Naive thymus-derived CD4-positive, alpha-beta T cell (primary cell): ENCODE measurements around the gene FLT4. TPM values are rescaled to one million over a fixed set of nuclear protein-coding genes. Genes with fewer than 3 reads are reported as not detected.
"Not testable (repeated sequence)": the region's sequence is repeated elsewhere in the genome, so short reads cannot be mapped to it uniquely, and the experiment has no call there.

Source experiments
- ATAC-seq: fragments of 150-1000 bp; cut with Tn5 transposase; 2 replicates; pipeline ENCODE4 v1.10.0; 2021; ENCODE audit warnings: mild to moderate bottlenecking, moderate library complexity
- CTCF ChIA-PET: fragments of 350-600 bp; sonication (Branson Sonifier 250); formaldehyde crosslinking; loops from one replicate; lab custom pipeline; 2021; ENCODE audit warnings: antibody characterized with exemption; lab: Charles Lee
- POLR2A ChIA-PET: fragments of 350-600 bp; sonication (Branson Sonifier 250); formaldehyde crosslinking; loops from one replicate; lab custom pipeline; 2021; ENCODE audit warnings: antibody characterized with exemption, inconsistent platforms; lab: Charles Lee
- DNase-seq, 9 donors: peaks; one replicate each; pipeline versions ENCODE4 v3.0.0 to v3.0.0-alpha.2; 2020 to 2022; ENCODE audit warnings: mixed read lengths in 1 of 9
- H3K27ac ChIP-seq: one replicate; pipeline ENCODE4 v1.7.0; 2013; ENCODE audit warnings: mild to moderate bottlenecking, low read depth, low read length, moderate library complexity
- H3K27me3 ChIP-seq, 2 donors: one replicate each; pipeline ENCODE4 v1.7.0; 2013; ENCODE audit warnings: low read length in 2 of 2, mild to moderate bottlenecking in 2 of 2, moderate library complexity in 2 of 2; ENCODE audit not compliant: control insufficient read depth in 2 of 2, insufficient read depth in 2 of 2
- H3K36me3 ChIP-seq, 3 experiments: 1 replicate in 2 of 3; 2 replicates in 1 of 3; pipeline ENCODE4 v1.7.0; 2013; ENCODE audit warnings: low read length in 3 of 3, mild to moderate bottlenecking in 3 of 3, moderate library complexity in 1 of 3; ENCODE audit not compliant: insufficient read depth in 3 of 3, control insufficient read depth in 2 of 3
- H3K4me1 ChIP-seq, 2 donors: one replicate each; pipeline ENCODE4 v1.7.0; 2013; ENCODE audit warnings: low read length in 2 of 2, mild to moderate bottlenecking in 2 of 2, moderate library complexity in 1 of 2; ENCODE audit not compliant: control insufficient read depth in 2 of 2, insufficient read depth in 2 of 2
- H3K4me3 ChIP-seq: 2 replicates; pipeline ENCODE4 v1.7.0; 2013; ENCODE audit warnings: mild to moderate bottlenecking, low read length
- H3K9me3 ChIP-seq, 3 experiments: 1 replicate in 2 of 3; 2 replicates in 1 of 3; pipeline ENCODE4 v1.7.0; 2013; ENCODE audit warnings: low read length in 3 of 3; ENCODE audit not compliant: control insufficient read depth in 2 of 3
- H3K27ac Mint-ChIP-seq, 9 donors: one replicate each; pipeline ENCODE4 v1.8.0; 2020 to 2022; ENCODE audit warnings: mixed read lengths in 9 of 9, mild to moderate bottlenecking in 8 of 9, moderate library complexity in 5 of 9, inconsistent platforms in 2 of 9
- H3K27me3 Mint-ChIP-seq, 5 donors: one replicate each; pipeline ENCODE4 v1.8.0; 2021 to 2022; ENCODE audit warnings: mixed read lengths in 5 of 5, mild to moderate bottlenecking in 1 of 5
- H3K36me3 Mint-ChIP-seq, 5 donors: one replicate each; pipeline ENCODE4 v1.8.0; 2020 to 2022; ENCODE audit warnings: mixed read lengths in 5 of 5, mild to moderate bottlenecking in 3 of 5, inconsistent platforms in 1 of 5
- H3K4me1 Mint-ChIP-seq, 7 donors: one replicate each; pipeline ENCODE4 v1.8.0; 2020 to 2022; ENCODE audit warnings: mixed read lengths in 7 of 7, mild to moderate bottlenecking in 3 of 7, inconsistent platforms in 1 of 7
- H3K4me3 Mint-ChIP-seq, 10 donors: one replicate each; pipeline ENCODE4 v1.8.0; 2020 to 2022; ENCODE audit warnings: mild to moderate bottlenecking in 10 of 10, mixed read lengths in 10 of 10, moderate library complexity in 6 of 10, inconsistent platforms in 2 of 10
- H3K9me3 Mint-ChIP-seq, 11 donors: one replicate each; pipeline ENCODE4 v1.8.0; 2020 to 2022; ENCODE audit warnings: mixed read lengths in 11 of 11, mild to moderate bottlenecking in 4 of 11, inconsistent platforms in 1 of 11, moderate library complexity in 1 of 11
- intact Hi-C, 2 donors: fragments of 100-400 bp; cut with micrococcal nuclease; formaldehyde crosslinking; loops; one replicate each; pipeline ENCODE4 v1.15.1; 2023
- polyA plus RNA-seq, 2 donors: library from polyadenylated mRNA; unstranded; fragments of 300-500 nt; fragmentation: Illumina TruSeq; gene quantifications; one replicate each; pipeline ENCODE4 v1.2.3, GENCODE V29; 2021
- total RNA-seq, 6 experiments: library from RNA in 5 of 6; stranded (reverse) in 5 of 6; gene quantifications; 1 replicate in 5 of 6; 2 replicates in 1 of 6; pipeline ENCODE4 v1.2.3 and lab custom pipeline; 2021 to 2026

Gene FLT4
- total and polyA plus RNA-seq, 7 experiments from 2014 or later, result 0.53 to 6.0 (median 2.3) TPM

DNA sequence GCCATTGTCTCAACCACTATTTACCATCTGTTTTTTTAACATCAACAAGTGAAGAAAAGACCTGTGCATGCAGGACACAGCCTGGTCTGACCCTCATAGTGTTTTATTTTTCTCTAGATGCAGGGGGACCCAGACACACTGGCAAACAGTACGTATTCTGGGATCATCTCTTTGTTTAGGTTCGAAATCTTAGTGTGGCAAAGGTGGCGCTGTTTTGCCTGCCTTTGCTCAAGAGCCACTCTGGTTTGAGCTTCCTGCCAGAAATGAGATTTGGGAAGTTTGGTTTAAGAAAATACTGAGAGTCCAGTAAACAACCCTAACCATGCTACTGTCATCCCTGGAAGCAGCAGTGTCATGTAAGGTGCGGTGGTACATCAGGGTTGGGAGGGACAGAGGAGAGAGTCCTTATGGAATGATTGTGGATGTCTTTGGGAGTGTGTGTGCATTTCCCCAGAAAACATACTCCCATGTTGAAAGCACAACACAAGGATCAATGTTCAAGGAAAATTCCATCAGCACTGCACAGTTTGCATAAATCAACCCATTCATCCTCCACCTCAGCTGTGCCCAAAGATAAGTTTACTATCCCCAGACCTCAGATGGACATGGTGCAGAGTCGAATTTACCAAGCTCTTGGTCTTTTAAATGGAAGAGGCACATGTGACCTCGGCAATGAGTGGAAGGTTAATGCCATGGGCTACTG, 34.0 kb upstream of the FLT4 start:
- Histone ChIP-seq H3K27ac (peak overlapping the region; percentile 46), H3K4me1 (peaks cover 5 to 48% of the 10 kb centered on the region in 2 donors), H3K36me3 (no peaks in the 10 kb centered on the region), H3K9me3 (no peaks in the 10 kb centered on the region), H3K4me3 (no peak overlapping the region), H3K27me3 (no peaks in the 10 kb centered on the region)
- no peak for ATAC-seq
- peaks cover 0 to 2% (median 0%) of the 10 kb centered on the region in 11 donors for H3K9me3 Mint-ChIP-seq
- peaks cover 4 to 59% (median 46%) of the 10 kb centered on the region in 7 donors for H3K4me1 Mint-ChIP-seq
- H3K36me3 Mint-ChIP-seq, result peaks cover 0 to 3% (median 0%) of the 10 kb centered on the region in 5 donors
- DNase-seq, result peak in 1 of 9 donors; percentile 23
- peak overlapping the region in 9 of 10 donors; percentile 36 to 77 (median 65) for H3K4me3 Mint-ChIP-seq
- ChIA-PET CTCF (interaction anchor here (1.0 to 3.9 kb wide), 6 partner anchors 9 to 36 kb away, joined by 3 to 43 read pairs (median 4); no protein-coding TSS in a partner anchor), POLR2A (interaction anchor here (0.6 to 1.6 kb wide), 3 partner anchors 34 to 148 kb away, joined by 3 to 6 read pairs (median 4); no protein-coding TSS in a partner anchor)
- peak overlapping the region in 8 of 9 donors; percentile 81 to 98 (median 92) for H3K27ac Mint-ChIP-seq
- intact Hi-C loops, result loop anchor here in 1 of 2 donors (10.0 kb wide), 2 partner anchors 151 to 189 kb away; partner anchors contain the start of gene CNOT6
- peaks cover 0 to 2% (median 0%) of the 10 kb centered on the region in 5 donors for H3K27me3 Mint-ChIP-seq

DNA sequence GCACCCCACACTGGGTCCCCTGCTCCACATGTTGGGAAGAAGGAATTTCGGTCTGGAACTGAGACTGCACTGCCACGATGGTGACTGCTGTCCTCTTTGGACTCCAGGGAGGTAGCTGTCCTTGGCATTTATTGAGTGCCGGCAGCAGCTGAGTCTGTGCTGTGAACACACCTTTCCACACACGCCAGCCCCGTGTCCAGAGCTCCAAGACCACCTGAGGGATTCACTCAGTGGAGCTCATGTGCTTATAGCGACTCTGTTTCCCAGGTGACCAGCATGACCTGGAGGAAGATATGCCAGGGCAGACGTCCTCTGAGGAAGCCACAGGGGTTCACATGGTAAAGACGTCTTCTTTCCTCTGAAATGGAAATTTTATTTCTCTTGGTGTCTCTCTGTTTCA, 33.2 kb upstream of the FLT4 start:
- no peak for DNase-seq
- no peak for ATAC-seq
- Mint-ChIP-seq H3K4me3 (peak overlapping the region in 3 of 10 donors; percentile 6 to 65 (median 57)), H3K4me1 (peaks cover 3 to 55% (median 43%) of the 10 kb centered on the region in 7 donors), H3K9me3 (peaks cover 0 to 2% (median 0%) of the 10 kb centered on the region in 11 donors), H3K27me3 (peaks cover 0 to 4% (median 0%) of the 10 kb centered on the region in 5 donors), H3K36me3 (peaks cover 0 to 3% (median 0%) of the 10 kb centered on the region in 5 donors), H3K27ac (peak overlapping the region in 8 of 9 donors; percentile 81 to 98 (median 92))
- H3K4me1 ChIP-seq, result peaks cover 3 to 40% of the 10 kb centered on the region in 2 donors
- intact Hi-C loops, result loop anchor here in 1 of 2 donors (10.0 kb wide), 2 partner anchors 152 to 188 kb away; partner anchors contain the start of gene CNOT6
- no peaks in the 10 kb centered on the region for H3K9me3 ChIP-seq
- H3K36me3 ChIP-seq, result no peaks in the 10 kb centered on the region
- ChIA-PET POLR2A (interaction anchor here (1.6 kb wide), 1 partner anchor 35 kb away, joined by 3 read pairs; no protein-coding TSS in a partner anchor), CTCF (interaction anchor here (1.3 kb wide), 1 partner anchor 9 kb away, joined by 3 read pairs; no protein-coding TSS in a partner anchor)
- no peaks in the 10 kb centered on the region for H3K27me3 ChIP-seq
- H3K4me3 ChIP-seq, result no peak overlapping the region
- no peak overlapping the region for H3K27ac ChIP-seq

- intact Hi-C loops, result loop anchor here in 1 of 2 donors (10.0 kb wide), 2 partner anchors 153 to 187 kb away; partner anchors contain the start of gene CNOT6
- H3K4me3 ChIP-seq, ATAC-seq, H3K9me3 ChIP-seq, H3K9me3 Mint-ChIP-seq, DNase-seq, H3K36me3 ChIP-seq, H3K36me3 Mint-ChIP-seq, CTCF ChIA-PET, H3K27me3 Mint-ChIP-seq, H3K4me3 Mint-ChIP-seq, H3K27me3 ChIP-seq, H3K27ac ChIP-seq: not testable (repeated sequence)
- H3K4me1 ChIP-seq, result peaks cover 3 to 38% of the 10 kb centered on the region in 2 donors
- H3K4me1 Mint-ChIP-seq, result peaks cover 3 to 53% (median 43%) of the 10 kb centered on the region in 7 donors
- peak overlapping the region in 2 of 9 donors; percentile 22 to 41 for H3K27ac Mint-ChIP-seq
- POLR2A ChIA-PET, result interaction anchor here (1.6 kb wide), 1 partner anchor 36 kb away, joined by 3 read pairs; no protein-coding TSS in a partner anchor
Measured at GRCh38 chr5:180682008-180682407, 32.6 kb upstream of the FLT4 start.

- H3K4me3 ChIP-seq, H3K27me3 ChIP-seq, H3K27ac Mint-ChIP-seq, H3K9me3 Mint-ChIP-seq, ATAC-seq, intact Hi-C loops, H3K9me3 ChIP-seq, H3K36me3 ChIP-seq, H3K36me3 Mint-ChIP-seq, DNase-seq, H3K27ac ChIP-seq, H3K4me3 Mint-ChIP-seq: not testable (repeated sequence)
- H3K4me1 ChIP-seq, result peaks cover 0 to 10% of the 10 kb centered on the region in 2 donors
- POLR2A ChIA-PET, result interaction anchor here (1.1 kb wide), 1 partner anchor 10 kb away, joined by 5 read pairs; no protein-coding TSS in a partner anchor
- peaks cover 2 to 27% (median 7%) of the 10 kb centered on the region in 5 donors for H3K27me3 Mint-ChIP-seq
- CTCF ChIA-PET, result interaction anchor here (1.1 kb wide), 1 partner anchor 40 kb away, joined by 3 read pairs; no protein-coding TSS in a partner anchor
- H3K4me1 Mint-ChIP-seq, result peaks cover 0 to 24% (median 15%) of the 10 kb centered on the region in 7 donors
Measured at GRCh38 chr5:180678319-180678718, 28.9 kb upstream of the FLT4 start.

DNA sequence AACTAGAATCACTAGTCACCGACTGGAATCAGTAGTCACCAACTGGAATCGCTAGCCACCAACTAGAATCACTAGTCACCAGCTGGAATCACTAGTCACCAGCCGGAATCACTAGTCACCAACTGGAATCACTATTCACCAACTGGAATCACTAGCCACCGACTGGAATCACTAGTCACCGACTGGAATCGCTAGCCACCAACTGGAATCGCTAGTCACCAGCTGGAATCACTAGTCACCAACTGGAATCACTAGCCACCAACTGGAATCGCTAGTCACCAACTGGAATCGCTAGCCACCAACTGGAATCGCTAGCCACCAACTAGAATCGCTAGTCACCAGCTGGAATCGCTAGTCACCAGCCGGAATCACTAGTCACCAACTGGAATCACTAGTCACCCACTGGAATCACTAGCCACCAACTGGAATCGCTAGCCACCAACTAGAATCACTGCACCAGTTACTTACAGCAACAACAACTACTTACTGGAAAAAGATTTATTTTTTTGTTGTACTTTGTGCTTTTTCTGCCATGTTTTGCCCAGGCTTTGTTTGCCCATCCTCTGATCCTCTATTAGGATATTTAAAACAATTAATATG, 25.7 kb upstream of the FLT4 start:
- Mint-ChIP-seq H3K36me3 (no peaks in the 10 kb centered on the region), H3K4me3 (peak overlapping the region in 7 of 10 donors; percentile 55 to 82 (median 71)), H3K9me3 (no peaks in the 10 kb centered on the region), H3K27ac (peak overlapping the region in 1 of 9 donors; percentile 48), H3K27me3 (peaks cover 5 to 38% (median 7%) of the 10 kb centered on the region in 5 donors), H3K4me1 (peaks cover 5 to 25% (median 13%) of the 10 kb centered on the region in 7 donors)
- Histone ChIP-seq H3K36me3 (no peaks in the 10 kb centered on the region), H3K27me3 (no peaks in the 10 kb centered on the region), H3K4me1 (no peaks in the 10 kb centered on the region), H3K27ac (no peak overlapping the region), H3K4me3 (no peak overlapping the region), H3K9me3 (no peaks in the 10 kb centered on the region)
- DNase-seq, result no peak
- ChIA-PET POLR2A (interaction anchor here (0.6 kb wide), 1 partner anchor 481 kb away, joined by 3 read pairs; no protein-coding TSS in a partner anchor), CTCF (interaction anchor here (1.4 kb wide), 1 partner anchor 9 kb away, joined by 10 read pairs; no protein-coding TSS in a partner anchor)
- intact Hi-C loops, result no loop called here
- ATAC-seq, result no peak

DNA sequence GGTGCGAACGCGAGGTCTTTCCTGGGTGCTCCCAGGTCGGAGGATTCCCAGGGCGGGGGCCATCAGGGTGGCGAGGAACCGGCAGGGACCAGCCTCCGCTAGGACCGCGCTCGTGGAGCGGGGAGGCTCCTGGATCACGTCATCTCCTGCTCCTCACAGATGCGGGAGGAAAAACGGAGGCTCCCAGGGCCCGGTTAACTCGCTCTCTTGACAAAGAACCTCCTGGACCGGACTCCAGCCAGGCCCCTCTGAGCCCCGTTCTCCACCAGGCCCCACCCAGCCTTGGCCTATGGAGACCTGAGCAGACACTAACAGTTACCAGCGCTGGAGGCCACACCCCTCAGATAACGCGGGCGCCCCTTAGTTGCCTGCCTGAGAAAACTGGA, 24.7 kb upstream of the FLT4 start:
- H3K27me3 ChIP-seq, H3K4me1 ChIP-seq, H3K36me3 ChIP-seq, H3K27ac ChIP-seq, H3K27ac Mint-ChIP-seq, intact Hi-C loops, ATAC-seq, H3K36me3 Mint-ChIP-seq, DNase-seq, H3K9me3 ChIP-seq, H3K9me3 Mint-ChIP-seq: not testable (repeated sequence)
- Mint-ChIP-seq H3K27me3 (peaks cover 5 to 38% (median 7%) of the 10 kb centered on the region in 5 donors), H3K4me3 (peak overlapping the region in 8 of 10 donors; percentile 42 to 82 (median 68)), H3K4me1 (peaks cover 7 to 30% (median 23%) of the 10 kb centered on the region in 7 donors)
- CTCF ChIA-PET, result interaction anchor here (1.1 to 1.4 kb wide), 4 partner anchors 9 to 45 kb away, joined by 3 to 10 read pairs (median 4); no protein-coding TSS in a partner anchor
- POLR2A ChIA-PET, result interaction anchor here (1.1 kb wide), 1 partner anchor 18 kb away, joined by 3 read pairs; no protein-coding TSS in a partner anchor
- peak overlapping the region; percentile 39 for H3K4me3 ChIP-seq
